GM18498 (cell line): ENCODE data around the gene STPG3.

Experiments used
- ATAC-seq: cut with Tn5 transposase; IDR thresholded peaks from one replicate; pipeline ENCODE4 v1.9.1; 2021; ENCODE audit warnings: mild to moderate bottlenecking, moderate library complexity; ENCODE audit not compliant: unreplicated experiment

The STPG3 gene

GRCh38 chr9:137278061-137278701 is 27.1 kb downstream of the STPG3 start:
- peak; percentile 1 for ATAC-seq

- ATAC-seq: no peak
Measured at GRCh38 chr9:137278721-137279711, 27.9 kb downstream of the STPG3 start.

- no peak for ATAC-seq
Measured at GRCh38 chr9:137279741-137280473, 28.8 kb downstream of the STPG3 start.

GRCh38 chr9:137280474-137281344 is 29.6 kb downstream of the STPG3 start:
- ATAC-seq: no peak

GRCh38 chr9:137281345-137282116 is 30.4 kb downstream of the STPG3 start:
- no peak for ATAC-seq

- ATAC-seq: peak; percentile 24
Measured at GRCh38 chr9:137286975-137287383, 35.9 kb downstream of the STPG3 start.

- no peak for ATAC-seq
Measured at GRCh38 chr9:137293094-137293481, 42.0 kb downstream of the STPG3 start.

- no peak for ATAC-seq
Measured at GRCh38 chr9:137293482-137294090, 42.5 kb downstream of the STPG3 start.

GRCh38 chr9:137294091-137294680 is 43.1 kb downstream of the STPG3 start:
- no peak for ATAC-seq

GRCh38 chr9:137294681-137295237 is 43.7 kb downstream of the STPG3 start:
- ATAC-seq: no peak

- peak; percentile 62 for ATAC-seq
Measured at GRCh38 chr9:137295238-137295811, 44.2 kb downstream of the STPG3 start.

- ATAC-seq: no peak
Measured at GRCh38 chr9:137295849-137296669, 45.0 kb downstream of the STPG3 start.

GRCh38 chr9:137296670-137297664 is 45.9 kb downstream of the STPG3 start:
- no peak for ATAC-seq

- no peak for ATAC-seq
Measured at GRCh38 chr9:137297966-137298365, 46.9 kb downstream of the STPG3 start.

GRCh38 chr9:137298401-137299202 is 47.5 kb downstream of the STPG3 start:
- ATAC-seq: no peak
